HepG2 (cell line): ENCODE measurements around the gene GINS2. TPM values are rescaled to one million over a fixed set of nuclear protein-coding genes. Genes with fewer than 3 reads are reported as not detected.

Source experiments
- BCL6 ChIP-seq: IDR thresholded peaks from 2 replicates; pipeline ENCODE4 v1.6.1; 2016; ENCODE audit warnings: missing genetic modification reagents, missing compliant biosample characterization
- BRF2 ChIP-seq: sonication (generic); formaldehyde crosslinking; IDR thresholded peaks from 2 replicates; pipeline ENCODE4 v1.8.1; 2022; ENCODE audit warnings: mild to moderate bottlenecking, missing genetic modification reagents
- HMGXB4 ChIP-seq, 2 experiments: sonication (generic) in 1 of 2; formaldehyde crosslinking in 1 of 2; IDR thresholded peaks; 2 replicates each; pipeline versions ENCODE4 v1.4.0 to v1.6.1; 2018 to 2020; ENCODE audit warnings: missing genetic modification reagents in 2 of 2, borderline replicate concordance in 1 of 2, low read depth in 1 of 2, mild to moderate bottlenecking in 1 of 2, missing biosample characterization in 1 of 2
- MXD4 ChIP-seq: IDR thresholded peaks from 2 replicates; pipeline ENCODE4 v1.6.1; 2016; ENCODE audit warnings: mild to moderate bottlenecking, missing biosample characterization, missing genetic modification reagents
- NKX3-1 ChIP-seq: sonication (generic); formaldehyde crosslinking; IDR thresholded peaks from 2 replicates; pipeline ENCODE4 v1.5.0; 2020; ENCODE audit warnings: missing genetic modification reagents
- PBX3 ChIP-seq: sonication (generic); formaldehyde crosslinking; IDR thresholded peaks from 2 replicates; pipeline ENCODE4 v1.8.1; 2023; ENCODE audit warnings: missing genetic modification reagents, inconsistent platforms, borderline replicate concordance
- PHF5A ChIP-seq: IDR thresholded peaks from one replicate; pipeline ENCODE4 v1.6.1; 2018; ENCODE audit warnings: low read depth, missing genetic modification reagents; ENCODE audit not compliant: unreplicated experiment
- RCOR2 ChIP-seq: IDR thresholded peaks from 2 replicates; pipeline ENCODE4 v1.6.1; 2016; ENCODE audit warnings: missing biosample characterization, missing genetic modification reagents
- SMAD1 ChIP-seq: sonication (generic); formaldehyde crosslinking; IDR thresholded peaks from 2 replicates; pipeline ENCODE4 v1.4.0; 2020; ENCODE audit warnings: missing genetic modification reagents, low read depth, mild to moderate bottlenecking, borderline replicate concordance
- SP2 ChIP-seq: sonication (generic); formaldehyde crosslinking; IDR thresholded peaks from 2 replicates; pipeline ENCODE4 v1.5.1; 2020; ENCODE audit warnings: mild to moderate bottlenecking, missing genetic modification reagents
- ZNF234 ChIP-seq: sonication (generic); formaldehyde crosslinking; conservative IDR thresholded peaks from 2 replicates; pipeline ENCODE4 v1.5.1; 2020; ENCODE audit warnings: mild to moderate bottlenecking, missing genetic modification reagents
- ZNF383 ChIP-seq: sonication (generic); formaldehyde crosslinking; IDR thresholded peaks from 2 replicates; pipeline ENCODE4 v1.4.0; 2020; ENCODE audit warnings: missing genetic modification reagents, mild to moderate bottlenecking, borderline replicate concordance
- ZNF646 ChIP-seq: sonication (generic); formaldehyde crosslinking; IDR thresholded peaks from 2 replicates; pipeline ENCODE4 v1.9.0; 2021; ENCODE audit warnings: mild to moderate bottlenecking, missing genetic modification reagents
- ZNF792 ChIP-seq: IDR thresholded peaks from 2 replicates; pipeline ENCODE4 v1.6.1; 2016
- polyA plus RNA-seq, 8 experiments: library from polyadenylated mRNA; depleted of rRNA in 3 of 8; stranded (reverse) in 7 of 8; unstranded in 1 of 8; fragments of >200 nt; fragmentation: Illumina TruSeq in 4 of 8; extraction: Trizol in 4 of 8; gene quantifications; 2 replicates each; pipeline versions ENCODE4 v1.2.1 to v1.2.3, GENCODE V29; 2011 to 2016; ENCODE audit warnings: low read depth in 4 of 8, missing spikeins in 1 of 8, mixed read lengths in 1 of 8; ENCODE audit not compliant: insufficient read depth in 1 of 8
- total RNA-seq, 5 experiments: library from RNA; depleted of rRNA; stranded (reverse); fragments of >200 nt; fragmentation: Illumina TruSeq; extraction: Trizol; gene quantifications; 2 replicates each; pipeline ENCODE4 v1.2.3, GENCODE V29; 2016; ENCODE audit warnings: low read depth in 1 of 5
- TF ChIP-seq, protein P1 (sequence below): fragments of 450-650 bp; IDR thresholded peaks from 2 replicates; pipeline ENCODE4 v1.6.1; 2017; ENCODE audit warnings: mild to moderate bottlenecking

The GINS2 gene
- total and polyA plus RNA-seq, 2 of the 13 experiments (the other 11 are each of a cell fraction or from before 2014, with no cell fraction given): 10.6 to 48.3 TPM

DNA sequence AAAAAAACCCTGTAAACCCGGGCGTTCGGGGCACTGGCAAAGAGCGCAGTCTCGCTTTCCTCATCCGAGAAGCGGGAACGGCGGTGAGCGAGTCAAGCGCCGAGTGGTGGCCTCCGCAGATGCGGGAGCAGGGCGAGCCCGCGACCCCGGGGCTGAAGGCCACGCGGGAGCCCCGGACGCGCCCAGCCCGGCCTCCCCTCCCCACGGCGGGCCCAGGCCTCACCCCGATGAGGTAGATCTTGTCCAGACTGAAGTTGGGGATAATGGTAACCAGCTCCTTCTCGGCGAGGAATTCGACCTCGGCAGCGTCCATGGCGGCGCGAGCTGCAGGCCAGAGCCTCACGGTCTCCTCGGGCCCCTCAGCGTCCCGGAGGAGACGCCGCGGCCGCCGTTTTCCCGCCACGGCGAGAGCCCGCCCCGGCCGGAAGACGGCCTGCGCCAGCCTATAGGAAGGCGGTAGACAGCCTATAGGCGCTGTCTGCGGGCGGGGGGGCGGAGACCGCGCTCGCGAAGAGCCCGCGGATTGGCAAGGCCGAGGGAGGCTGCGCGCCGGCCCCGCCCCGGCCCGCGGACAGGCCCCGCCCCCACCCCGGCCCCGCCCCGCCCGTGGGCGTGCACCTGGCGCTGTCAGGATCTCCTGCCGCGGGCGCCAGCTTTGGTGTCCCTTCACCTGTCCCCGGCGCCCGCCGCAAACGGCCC is at the start of gene GINS2 (continued):
- TF ChIP-seq SMAD1 (CRISPR knock-in tag): no peak; the same call in 1 of the 2 replicates
- peak; percentile 95 for TF ChIP-seq NKX3-1 (CRISPR knock-in tag)
- TF ChIP-seq PHF5A: no peak
- peak; percentile 96 for TF ChIP-seq SP2 (CRISPR knock-in tag)
- 0 out of 2 replicates have a peak, but pooled peaks have one; percentile 52 for TF ChIP-seq ZNF383 (CRISPR knock-in tag)
- TF ChIP-seq RCOR2: no peak
- TF ChIP-seq, protein P1, sequence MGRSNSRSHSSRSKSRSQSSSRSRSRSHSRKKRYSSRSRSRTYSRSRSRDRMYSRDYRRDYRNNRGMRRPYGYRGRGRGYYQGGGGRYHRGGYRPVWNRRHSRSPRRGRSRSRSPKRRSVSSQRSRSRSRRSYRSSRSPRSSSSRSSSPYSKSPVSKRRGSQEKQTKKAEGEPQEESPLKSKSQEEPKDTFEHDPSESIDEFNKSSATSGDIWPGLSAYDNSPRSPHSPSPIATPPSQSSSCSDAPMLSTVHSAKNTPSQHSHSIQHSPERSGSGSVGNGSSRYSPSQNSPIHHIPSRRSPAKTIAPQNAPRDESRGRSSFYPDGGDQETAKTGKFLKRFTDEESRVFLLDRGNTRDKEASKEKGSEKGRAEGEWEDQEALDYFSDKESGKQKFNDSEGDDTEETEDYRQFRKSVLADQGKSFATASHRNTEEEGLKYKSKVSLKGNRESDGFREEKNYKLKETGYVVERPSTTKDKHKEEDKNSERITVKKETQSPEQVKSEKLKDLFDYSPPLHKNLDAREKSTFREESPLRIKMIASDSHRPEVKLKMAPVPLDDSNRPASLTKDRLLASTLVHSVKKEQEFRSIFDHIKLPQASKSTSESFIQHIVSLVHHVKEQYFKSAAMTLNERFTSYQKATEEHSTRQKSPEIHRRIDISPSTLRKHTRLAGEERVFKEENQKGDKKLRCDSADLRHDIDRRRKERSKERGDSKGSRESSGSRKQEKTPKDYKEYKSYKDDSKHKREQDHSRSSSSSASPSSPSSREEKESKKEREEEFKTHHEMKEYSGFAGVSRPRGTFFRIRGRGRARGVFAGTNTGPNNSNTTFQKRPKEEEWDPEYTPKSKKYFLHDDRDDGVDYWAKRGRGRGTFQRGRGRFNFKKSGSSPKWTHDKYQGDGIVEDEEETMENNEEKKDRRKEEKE: no peak
- TF ChIP-seq BRF2 (CRISPR knock-in tag): no peak
- no peak for TF ChIP-seq ZNF234 (CRISPR knock-in tag)
- TF ChIP-seq ZNF646 (CRISPR knock-in tag): no peak
- no peak for TF ChIP-seq BCL6 (CRISPR knock-in tag)
- no peak; the same call in 1 of the 2 replicates for TF ChIP-seq PBX3 (CRISPR knock-in tag)
- TF ChIP-seq MXD4: peak; percentile 82
- peak; percentile 85; the same call in 1 of the 2 replicates for TF ChIP-seq ZNF792
- TF ChIP-seq HMGXB4 (CRISPR knock-in tag; IDR thresholded peaks at IDR 0.05; ENCODE audit: borderline replicate concordance in 1 of 2, low read depth in 1 of 2): peak in 1 of 2 experiments; percentile 48; a peak in 2 of 4 replicates
